Nephron progenitor cell (in vitro differentiated cells): ENCODE results near the gene TRIM9.

Experiments
- DNase-seq: peaks from one replicate; pipeline ENCODE4 v3.0.0; 2021
- H3K27ac Mint-ChIP-seq: 2 replicates; pipeline ENCODE4 v1.8.0; 2021; ENCODE audit warnings: mild to moderate bottlenecking, moderate library complexity, mixed read lengths
- H3K27me3 Mint-ChIP-seq: 2 replicates; pipeline ENCODE4 v1.8.0; 2021; ENCODE audit warnings: mild to moderate bottlenecking, low read depth, mixed read lengths; ENCODE audit not compliant: poor library complexity
- H3K36me3 Mint-ChIP-seq: 2 replicates; pipeline ENCODE4 v1.8.0; 2021; ENCODE audit warnings: low read depth, mixed read lengths
- H3K4me1 Mint-ChIP-seq: 2 replicates; pipeline ENCODE4 v1.8.0; 2021; ENCODE audit warnings: mixed read lengths
- H3K4me3 Mint-ChIP-seq: 2 replicates; pipeline ENCODE4 v1.8.0; 2021; ENCODE audit warnings: mild to moderate bottlenecking, moderate library complexity, mixed read lengths
- H3K9me3 Mint-ChIP-seq: 2 replicates; pipeline ENCODE4 v1.8.0; 2021; ENCODE audit warnings: mild to moderate bottlenecking, moderate library complexity, mixed read lengths
- TF ChIP-seq, protein P1 (sequence below): fragments of 200-600 bp; sonication (generic); IDR thresholded peaks from 2 replicates; pipeline ENCODE4 v1.5.0; 2021; ENCODE audit warnings: antibody characterized with exemption

Gene TRIM9

DNA sequence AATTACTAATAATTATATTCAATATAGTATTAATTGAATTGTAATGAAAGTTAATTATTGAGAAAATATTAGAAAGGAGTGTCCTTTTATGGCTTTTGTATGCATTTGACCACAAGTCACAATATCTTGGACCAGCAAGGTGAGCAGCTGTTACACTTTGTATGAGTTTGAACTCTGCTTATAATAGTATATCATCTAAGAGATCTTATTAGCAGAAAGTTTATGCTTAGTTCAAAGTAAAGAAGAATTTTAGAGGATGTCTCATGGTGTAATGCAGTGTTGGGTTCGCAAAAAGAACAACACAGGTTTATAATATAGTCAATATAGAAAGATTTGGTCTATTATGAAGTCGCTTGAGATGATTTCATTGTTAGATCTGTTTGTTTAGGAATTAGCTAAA, 2.0 kb upstream of the TRIM9 start:
- Mint-ChIP-seq H3K36me3 (no peaks in the 10 kb centered on the region), H3K4me3 (no peak overlapping the region), H3K9me3 (no peaks in the 10 kb centered on the region), H3K4me1 (peaks cover 35% of the 10 kb centered on the region), H3K27me3 (peaks cover 56% of the 10 kb centered on the region), H3K27ac (no peak overlapping the region)
- TF ChIP-seq, protein P1, sequence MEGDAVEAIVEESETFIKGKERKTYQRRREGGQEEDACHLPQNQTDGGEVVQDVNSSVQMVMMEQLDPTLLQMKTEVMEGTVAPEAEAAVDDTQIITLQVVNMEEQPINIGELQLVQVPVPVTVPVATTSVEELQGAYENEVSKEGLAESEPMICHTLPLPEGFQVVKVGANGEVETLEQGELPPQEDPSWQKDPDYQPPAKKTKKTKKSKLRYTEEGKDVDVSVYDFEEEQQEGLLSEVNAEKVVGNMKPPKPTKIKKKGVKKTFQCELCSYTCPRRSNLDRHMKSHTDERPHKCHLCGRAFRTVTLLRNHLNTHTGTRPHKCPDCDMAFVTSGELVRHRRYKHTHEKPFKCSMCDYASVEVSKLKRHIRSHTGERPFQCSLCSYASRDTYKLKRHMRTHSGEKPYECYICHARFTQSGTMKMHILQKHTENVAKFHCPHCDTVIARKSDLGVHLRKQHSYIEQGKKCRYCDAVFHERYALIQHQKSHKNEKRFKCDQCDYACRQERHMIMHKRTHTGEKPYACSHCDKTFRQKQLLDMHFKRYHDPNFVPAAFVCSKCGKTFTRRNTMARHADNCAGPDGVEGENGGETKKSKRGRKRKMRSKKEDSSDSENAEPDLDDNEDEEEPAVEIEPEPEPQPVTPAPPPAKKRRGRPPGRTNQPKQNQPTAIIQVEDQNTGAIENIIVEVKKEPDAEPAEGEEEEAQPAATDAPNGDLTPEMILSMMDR, result no peak
- DNase-seq, result no peak

DNA sequence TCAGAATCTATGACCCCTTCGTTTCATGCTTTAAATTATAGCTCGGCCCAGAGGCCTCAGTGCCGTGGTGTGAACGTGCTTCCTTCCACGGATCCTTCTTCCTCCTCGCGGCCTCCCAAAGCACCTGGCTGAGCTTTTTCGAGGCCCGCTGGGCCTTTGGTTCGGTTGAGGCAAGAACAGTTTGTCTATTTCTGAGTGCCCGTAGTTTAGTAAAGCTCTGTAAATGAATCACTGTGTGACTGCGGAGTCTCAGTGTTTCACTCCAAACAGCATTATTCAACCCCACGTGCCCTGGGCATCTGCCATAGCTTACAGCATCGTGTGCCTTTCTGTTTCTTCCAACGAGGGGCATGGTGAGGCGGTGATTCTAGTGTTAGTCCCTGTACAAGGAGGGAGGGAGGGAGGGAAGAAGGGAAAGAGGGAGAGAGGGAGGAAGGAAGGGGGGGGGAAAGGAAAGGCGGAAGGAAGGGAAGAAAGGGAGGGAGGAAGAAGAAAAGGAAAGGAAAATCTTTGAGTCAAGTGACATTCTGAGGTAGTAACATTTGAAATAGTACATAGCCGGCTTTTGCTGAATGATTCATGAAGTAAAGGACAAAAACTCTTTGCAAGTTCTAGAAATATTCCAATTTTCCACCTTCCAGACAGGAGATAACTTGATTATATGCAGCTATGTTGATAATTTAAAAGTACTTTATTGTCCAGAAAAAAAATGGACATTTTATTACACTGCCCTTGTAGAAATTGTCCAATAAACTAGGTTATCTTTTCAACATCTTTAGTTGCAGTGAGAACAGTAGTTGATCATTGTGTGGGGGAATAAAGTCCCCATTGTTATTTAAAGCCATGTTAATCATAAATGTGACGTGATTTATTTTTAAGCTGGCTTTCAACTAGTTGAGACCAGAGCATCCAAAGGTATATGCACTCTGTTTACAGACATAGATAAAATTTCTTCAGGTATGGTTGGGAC, 1.2 kb upstream of the TRIM9 start:
- peaks cover 35% of the 10 kb centered on the region for H3K4me1 Mint-ChIP-seq
- DNase-seq, result peak; percentile 10
- H3K4me3 Mint-ChIP-seq, result peak overlapping the region; percentile 90
- no peaks in the 10 kb centered on the region for H3K36me3 Mint-ChIP-seq
- no peaks in the 10 kb centered on the region for H3K9me3 Mint-ChIP-seq
- peaks cover 59% of the 10 kb centered on the region for H3K27me3 Mint-ChIP-seq
- TF ChIP-seq, protein P1, result no peak
- H3K27ac Mint-ChIP-seq, result peak overlapping the region; percentile 81

DNA sequence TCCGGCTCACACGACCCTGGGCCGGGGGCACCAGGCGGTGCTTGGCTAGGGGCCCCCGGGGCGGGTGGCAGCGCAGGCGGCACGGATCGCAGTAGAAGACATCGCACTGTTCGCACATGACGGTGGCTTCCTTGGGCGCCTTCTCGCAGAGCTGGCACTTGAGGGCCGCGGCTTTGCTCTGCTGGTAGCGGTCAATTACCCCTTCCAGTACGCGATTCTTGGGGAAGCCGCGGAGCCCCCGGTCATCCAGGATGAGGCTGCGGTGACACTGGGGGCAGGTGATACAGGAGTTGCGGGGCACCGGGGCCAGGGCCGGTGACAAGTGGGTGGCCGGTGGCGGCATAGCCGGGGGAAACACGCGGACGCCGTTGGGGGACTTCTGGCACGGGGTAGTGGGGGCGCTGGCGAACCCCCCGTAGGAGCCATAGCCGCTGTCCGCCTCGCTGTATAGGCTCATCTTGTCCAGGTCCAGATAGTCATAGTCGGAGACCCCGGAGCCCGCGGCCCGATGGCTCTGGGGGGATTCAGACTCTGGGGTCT, 553 bp downstream of the TRIM9 start:
- no peak overlapping the region for H3K27ac Mint-ChIP-seq
- H3K36me3 Mint-ChIP-seq, result no peaks in the 10 kb centered on the region
- peak; percentile 32 for DNase-seq
- TF ChIP-seq, protein P1, result no peak
- peak overlapping the region; percentile 90 for H3K4me3 Mint-ChIP-seq
- peaks cover 28% of the 10 kb centered on the region for H3K4me1 Mint-ChIP-seq
- H3K27me3 Mint-ChIP-seq, result peaks cover 61% of the 10 kb centered on the region
- H3K9me3 Mint-ChIP-seq, result no peaks in the 10 kb centered on the region

DNA sequence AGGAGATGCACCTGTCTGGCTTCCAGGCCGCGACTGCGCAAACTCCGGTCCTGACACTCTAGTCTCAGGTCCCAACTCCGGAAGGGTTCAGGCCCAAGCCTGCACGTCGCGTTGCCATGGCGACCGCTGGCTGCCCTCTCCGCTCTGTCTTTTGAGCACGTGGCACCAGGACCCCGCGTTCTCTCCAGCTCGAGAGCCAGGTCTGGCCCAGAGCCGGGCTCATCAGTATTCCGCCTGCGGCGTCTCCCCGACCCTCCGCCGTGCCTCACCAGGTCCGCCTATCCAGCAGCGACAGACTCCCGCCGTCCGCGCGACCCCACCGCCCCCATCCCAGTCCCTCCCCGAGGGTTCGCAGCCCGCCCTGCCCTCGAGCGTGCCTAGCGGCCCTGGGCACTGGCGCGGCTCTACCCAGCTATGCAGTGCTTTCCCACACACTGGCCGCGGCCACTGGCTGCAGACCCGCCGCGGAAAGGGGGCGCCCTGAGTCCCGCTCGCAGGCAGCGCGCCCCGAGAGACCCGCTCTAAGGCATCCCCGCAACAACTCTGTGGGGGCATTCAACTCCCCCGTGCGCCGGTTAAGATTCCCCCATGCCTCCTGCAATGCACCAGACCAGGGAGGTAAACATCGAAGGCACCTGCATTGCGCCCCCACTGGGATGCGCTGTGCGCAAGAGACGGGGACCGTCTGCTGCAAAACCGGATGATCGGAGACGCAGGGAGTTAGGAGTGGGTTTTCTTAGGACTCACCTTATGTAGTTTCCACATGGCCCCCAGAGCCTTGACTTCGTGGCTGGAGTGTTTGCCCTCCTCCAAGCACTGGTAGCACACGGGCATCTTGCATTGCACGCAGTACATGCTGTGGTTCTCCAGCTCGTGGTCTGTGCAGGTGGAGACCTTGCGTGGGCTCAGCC, 1.3 kb downstream of the TRIM9 start:
- Mint-ChIP-seq H3K27ac (no peak overlapping the region), H3K4me1 (peaks cover 25% of the 10 kb centered on the region), H3K9me3 (no peaks in the 10 kb centered on the region), H3K27me3 (peaks cover 61% of the 10 kb centered on the region), H3K36me3 (no peaks in the 10 kb centered on the region), H3K4me3 (peak overlapping the region; percentile 90)
- peak; percentile 57 for DNase-seq
- TF ChIP-seq, protein P1, result peak; percentile 36

DNA sequence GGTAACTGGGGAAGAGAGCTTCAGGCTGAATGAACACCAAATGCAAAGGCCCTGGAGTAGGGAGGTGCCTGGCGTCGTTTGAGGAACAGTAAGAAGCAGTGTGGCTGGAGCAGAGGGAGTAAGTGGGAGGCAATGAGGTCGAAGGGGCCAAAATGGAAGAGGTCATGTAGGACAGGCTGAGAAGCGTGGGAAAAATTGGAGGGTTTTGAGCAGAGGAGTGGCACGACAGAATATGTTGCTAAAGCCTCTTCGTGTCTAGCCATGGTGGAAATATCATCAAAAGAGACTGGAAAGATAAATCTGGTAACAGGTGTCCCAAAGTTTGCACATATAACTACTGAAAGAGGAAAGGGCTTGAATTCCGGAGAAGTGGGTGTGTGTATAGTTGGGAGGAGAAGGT, 1.9 kb downstream of the TRIM9 start:
- H3K4me1 Mint-ChIP-seq, result peaks cover 25% of the 10 kb centered on the region
- no peak for DNase-seq
- H3K27ac Mint-ChIP-seq, result no peak overlapping the region

More for the DNA sequence above, 1.9 kb downstream of the TRIM9 start:
- peaks cover 61% of the 10 kb centered on the region for H3K27me3 Mint-ChIP-seq
- peak overlapping the region; percentile 90 for H3K4me3 Mint-ChIP-seq
- H3K36me3 Mint-ChIP-seq, result no peaks in the 10 kb centered on the region
- no peaks in the 10 kb centered on the region for H3K9me3 Mint-ChIP-seq
- TF ChIP-seq, protein P1, result no peak
